ENCODE results near the gene IFFO2.

The IFFO2 gene

DNA sequence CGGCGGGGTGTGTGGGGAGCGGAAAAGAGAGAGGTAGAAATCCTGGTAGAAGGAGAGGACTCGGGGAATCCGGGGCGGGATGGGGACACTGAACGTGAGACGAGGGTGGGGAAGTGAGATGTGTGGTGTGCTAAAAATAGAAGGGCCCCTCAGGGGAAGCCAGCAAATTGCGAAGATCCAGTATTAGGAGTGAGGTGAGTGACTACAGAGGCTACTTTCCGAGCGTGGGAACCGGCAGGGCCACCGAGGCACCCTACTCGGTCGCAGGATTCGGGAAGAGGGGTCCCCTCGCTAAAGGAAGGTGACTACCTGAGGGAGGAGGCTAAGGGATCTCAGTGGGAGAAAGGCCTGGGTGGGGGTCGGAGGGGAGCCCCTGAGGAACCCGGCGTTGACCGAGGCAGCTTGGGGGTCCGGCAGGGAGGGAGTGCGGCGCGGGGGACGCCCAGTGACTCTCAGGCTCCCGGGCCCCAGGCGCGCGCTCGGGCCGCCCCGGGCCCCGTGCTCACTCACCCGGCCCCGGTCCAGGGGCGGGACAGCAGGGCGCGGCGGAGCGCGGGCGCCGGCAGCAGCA is 54.4 kb downstream of the IFFO2 start:
- Histone ChIP-seq H3K4me3 (peak overlapping the region; percentile 68 to 87), H3K36me3 (peaks cover 0 to 29% (median 5%) of the 10 kb centered on the region in 3 donors), H3K27ac (peak overlapping the region; percentile 88 to 90), H3K4me1 (peaks cover 3 to 28% (median 20%) of the 10 kb centered on the region in 4 donors), H3K27me3 (no peaks in the 10 kb centered on the region), H3K9me3 (no peaks in the 10 kb centered on the region)
- no peak for TF ChIP-seq CTCF (IDR thresholded peaks at IDR 0.05)
- DNase-seq = peak in 1 of 2 donors; percentile 33
- intact Hi-C loops (cut with DNase I; ENCODE audit: low total_unique reads) = loop anchor here (10.0 kb wide), 1 partner anchor 333 kb away; no protein-coding TSS in a partner anchor

- DNase-seq = no peak
- Histone ChIP-seq H3K4me3 (peak overlapping the region; percentile 68 to 87), H3K36me3 (peaks cover 0 to 31% (median 3%) of the 10 kb centered on the region in 3 donors), H3K27ac (peak overlapping the region; percentile 88 to 90), H3K27me3 (no peaks in the 10 kb centered on the region), H3K9me3 (no peaks in the 10 kb centered on the region), H3K4me1 (peaks cover 0 to 27% (median 18%) of the 10 kb centered on the region in 4 donors)
- intact Hi-C loops (cut with DNase I; ENCODE audit: low total_unique reads) = loop anchor here (10.0 kb wide), 1 partner anchor 333 kb away; no protein-coding TSS in a partner anchor
- no peak for TF ChIP-seq CTCF (IDR thresholded peaks at IDR 0.05)
Measured at GRCh38 chr1:18901147-18901951, 55.1 kb downstream of the IFFO2 start.

DNA sequence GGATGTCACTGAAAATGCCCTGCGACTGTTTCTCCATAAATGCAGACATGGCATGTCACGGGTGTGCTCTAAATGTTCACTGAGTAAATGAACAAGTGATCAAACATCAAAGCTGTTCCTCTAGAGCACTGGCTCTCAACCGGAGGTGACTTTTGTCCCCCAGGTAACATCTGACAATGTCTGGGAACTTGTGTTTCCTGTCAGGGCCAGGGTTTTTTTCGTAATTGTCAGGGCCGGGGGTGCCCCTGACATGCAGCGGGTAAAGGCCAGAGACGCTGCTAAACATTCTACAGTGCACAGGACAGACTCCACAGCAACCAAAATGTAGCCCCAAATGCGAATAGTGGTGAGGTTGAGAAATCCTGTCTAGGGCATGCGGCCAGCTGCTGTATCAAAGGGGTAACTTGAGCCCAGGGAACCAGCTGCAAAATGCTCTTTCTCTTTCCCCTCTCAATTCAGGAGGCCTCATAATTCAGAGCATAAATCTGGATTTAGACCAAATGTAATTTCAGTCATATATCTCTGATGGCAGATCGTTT is 56.1 kb downstream of the IFFO2 start:
- H3K36me3 ChIP-seq = peaks cover 0 to 22% (median 0%) of the 10 kb centered on the region in 3 donors
- H3K27ac ChIP-seq = no peak overlapping the region
- no peak for TF ChIP-seq CTCF (IDR thresholded peaks at IDR 0.05)
- H3K27me3 ChIP-seq = no peaks in the 10 kb centered on the region
- intact Hi-C loops (cut with DNase I; ENCODE audit: low total_unique reads) = loop anchor here (10.0 kb wide), 1 partner anchor 334 kb away; no protein-coding TSS in a partner anchor
- no peak for DNase-seq
- H3K9me3 ChIP-seq = no peaks in the 10 kb centered on the region
- peaks cover 0 to 27% (median 18%) of the 10 kb centered on the region in 4 donors for H3K4me1 ChIP-seq
- H3K4me3 ChIP-seq = no peak overlapping the region

- Histone ChIP-seq H3K9me3 (no peaks in the 10 kb centered on the region), H3K4me3 (no peak overlapping the region), H3K36me3 (peaks cover 0 to 13% (median 0%) of the 10 kb centered on the region in 3 donors), H3K4me1 (peaks cover 0 to 30% (median 18%) of the 10 kb centered on the region in 4 donors), H3K27me3 (no peaks in the 10 kb centered on the region), H3K27ac (no peak overlapping the region)
- no peak for DNase-seq
- TF ChIP-seq CTCF (IDR thresholded peaks at IDR 0.05) = no peak
- intact Hi-C loops (cut with DNase I; ENCODE audit: low total_unique reads) = loop anchor here (10.0 kb wide), 1 partner anchor 335 kb away; no protein-coding TSS in a partner anchor
Measured at GRCh38 chr1:18899363-18900049, 57.0 kb downstream of the IFFO2 start.

DNA sequence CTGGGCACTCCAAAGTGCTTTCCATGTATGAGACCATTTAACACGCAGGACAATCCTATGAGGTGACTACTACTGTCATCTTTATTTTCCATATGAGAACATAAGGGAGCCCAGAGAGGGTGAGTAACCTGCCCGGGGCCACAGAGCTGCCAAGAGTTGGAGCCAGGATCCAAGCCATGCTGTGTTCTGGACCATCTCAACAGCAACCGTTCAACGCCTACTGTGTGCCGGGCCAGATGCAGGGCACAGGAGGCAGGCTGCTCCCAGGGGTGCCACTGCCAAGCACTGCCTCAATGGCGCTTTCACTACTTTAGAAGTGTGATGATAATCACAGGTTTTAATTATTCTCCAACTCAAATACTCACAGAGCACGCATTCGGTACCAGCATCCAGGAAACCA is 57.9 kb downstream of the IFFO2 start:
- TF ChIP-seq CTCF (IDR thresholded peaks at IDR 0.05) = no peak
- intact Hi-C loops (cut with DNase I; ENCODE audit: low total_unique reads) = no loop called here
- Histone ChIP-seq H3K27me3 (no peaks in the 10 kb centered on the region), H3K4me3 (no peak overlapping the region), H3K36me3 (peaks cover 0 to 12% (median 0%) of the 10 kb centered on the region in 3 donors), H3K9me3 (no peaks in the 10 kb centered on the region), H3K4me1 (peaks cover 0 to 24% (median 18%) of the 10 kb centered on the region in 4 donors), H3K27ac (no peak overlapping the region)
- no peak for DNase-seq
